T-helper 1 cell treated with Interleukin-12 subunit alpha and Interleukin-12 subunit beta and Interleukin-4 antibody, amounts not matched to agents 30 μg/mL and 1 μg/mL, for 36 hours (primary cell): ENCODE data around the gene SLC15A3.

ENCODE experiments used
- H3K27ac Mint-ChIP-seq: one replicate; pipeline ENCODE4 v1.8.0; 2021; ENCODE audit warnings: mild to moderate bottlenecking, mixed read lengths
- H3K27me3 Mint-ChIP-seq: one replicate; pipeline ENCODE4 v1.8.0; 2021; ENCODE audit warnings: low read depth, mixed read lengths
- H3K36me3 Mint-ChIP-seq: one replicate; pipeline ENCODE4 v1.8.0; 2021; ENCODE audit warnings: low read depth, mixed read lengths
- H3K4me1 Mint-ChIP-seq: one replicate; pipeline ENCODE4 v1.8.0; 2021; ENCODE audit warnings: low read depth, mixed read lengths
- H3K4me3 Mint-ChIP-seq: one replicate; pipeline ENCODE4 v1.8.0; 2021; ENCODE audit warnings: mild to moderate bottlenecking, moderate library complexity, mixed read lengths
- H3K9me3 Mint-ChIP-seq: one replicate; pipeline ENCODE4 v1.8.0; 2021; ENCODE audit warnings: mixed read lengths

SLC15A3 gene

GRCh38 chr11:60968223-60968622 is 16.2 kb upstream of the SLC15A3 start:
- Mint-ChIP-seq H3K36me3 (peaks cover 6% of the 10 kb centered on the region), H3K27ac (no peak overlapping the region), H3K9me3 (no peaks in the 10 kb centered on the region), H3K27me3 (peaks cover 17% of the 10 kb centered on the region), H3K4me3 (no peak overlapping the region), H3K4me1 (peaks cover 17% of the 10 kb centered on the region)

- Mint-ChIP-seq H3K27me3 (peaks cover 21% of the 10 kb centered on the region), H3K9me3 (no peaks in the 10 kb centered on the region), H3K4me1 (peaks cover 17% of the 10 kb centered on the region), H3K36me3 (peaks cover 2% of the 10 kb centered on the region), H3K4me3 (no peak overlapping the region), H3K27ac (no peak overlapping the region)
Observed at GRCh38 chr11:60966890-60967289, 14.9 kb upstream of the SLC15A3 start.

- no peak overlapping the region for H3K27ac Mint-ChIP-seq
- no peak overlapping the region for H3K4me3 Mint-ChIP-seq
- H3K9me3 Mint-ChIP-seq = no peaks in the 10 kb centered on the region
- H3K36me3 Mint-ChIP-seq = peaks cover 2% of the 10 kb centered on the region
- H3K27me3 Mint-ChIP-seq = peaks cover 36% of the 10 kb centered on the region
- H3K4me1 Mint-ChIP-seq = peaks cover 4% of the 10 kb centered on the region
Observed at GRCh38 chr11:60964801-60965200, 12.8 kb upstream of the SLC15A3 start.

- Mint-ChIP-seq H3K4me1 (no peaks in the 10 kb centered on the region), H3K9me3 (no peaks in the 10 kb centered on the region), H3K27me3 (peaks cover 41% of the 10 kb centered on the region), H3K27ac (no peak overlapping the region), H3K36me3 (no peaks in the 10 kb centered on the region), H3K4me3 (no peak overlapping the region)
Observed at GRCh38 chr11:60960405-60960804, 8.4 kb upstream of the SLC15A3 start.

- no peak overlapping the region for H3K27ac Mint-ChIP-seq
- H3K4me3 Mint-ChIP-seq = no peak overlapping the region
- H3K27me3 Mint-ChIP-seq = peaks cover 40% of the 10 kb centered on the region
- H3K9me3 Mint-ChIP-seq = no peaks in the 10 kb centered on the region
- H3K36me3 Mint-ChIP-seq = no peaks in the 10 kb centered on the region
- no peaks in the 10 kb centered on the region for H3K4me1 Mint-ChIP-seq
Observed at GRCh38 chr11:60959431-60959830, 7.5 kb upstream of the SLC15A3 start.

DNA sequence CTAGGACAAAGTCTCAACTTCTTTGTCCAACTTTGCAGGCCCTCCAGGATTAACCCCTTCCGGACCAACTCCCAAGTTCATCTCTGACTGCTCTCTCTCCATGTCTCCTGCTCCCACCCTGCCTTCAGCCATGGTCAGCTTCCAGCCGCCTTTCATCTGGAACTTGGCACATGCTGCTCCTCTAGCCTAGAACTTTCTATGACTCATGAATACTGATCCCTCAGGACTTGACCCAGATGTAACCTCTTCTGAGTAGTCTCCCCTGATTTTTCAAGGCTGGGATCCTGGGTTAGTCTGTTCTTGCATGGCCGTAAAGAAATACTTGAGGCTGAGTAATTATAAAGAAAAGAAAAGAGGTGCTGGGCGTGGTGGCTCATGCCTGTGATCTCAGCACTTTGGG is 5.2 kb upstream of the SLC15A3 start:
- Mint-ChIP-seq H3K9me3 (no peaks in the 10 kb centered on the region), H3K27me3 (peaks cover 45% of the 10 kb centered on the region), H3K4me3 (no peak overlapping the region), H3K27ac (no peak overlapping the region), H3K4me1 (peaks cover 8% of the 10 kb centered on the region), H3K36me3 (no peaks in the 10 kb centered on the region)

DNA sequence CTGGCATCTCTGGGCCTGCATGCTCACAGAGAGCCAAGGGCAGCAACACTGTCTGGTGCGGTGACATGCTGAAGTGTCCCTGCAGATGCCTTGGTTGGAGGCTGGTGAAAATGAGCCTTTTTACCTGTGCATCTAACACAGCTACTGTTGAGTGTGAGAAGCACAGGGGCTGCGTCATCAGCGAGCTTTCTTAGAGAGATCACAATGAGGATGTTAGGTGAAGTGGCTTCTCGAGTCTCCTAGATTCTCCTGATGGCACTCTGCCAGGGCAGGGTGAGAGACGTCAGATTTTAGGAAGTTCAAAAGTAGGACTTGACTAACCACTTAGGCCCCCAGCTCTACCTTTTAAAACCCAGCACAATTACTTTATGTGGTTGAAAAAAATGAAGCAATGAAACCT is 3.6 kb upstream of the SLC15A3 start:
- peaks cover 42% of the 10 kb centered on the region for H3K27me3 Mint-ChIP-seq
- no peak overlapping the region for H3K27ac Mint-ChIP-seq
- H3K9me3 Mint-ChIP-seq = no peaks in the 10 kb centered on the region
- H3K4me1 Mint-ChIP-seq = peaks cover 15% of the 10 kb centered on the region
- no peak overlapping the region for H3K4me3 Mint-ChIP-seq
- no peaks in the 10 kb centered on the region for H3K36me3 Mint-ChIP-seq

- Mint-ChIP-seq H3K27me3 (peaks cover 38% of the 10 kb centered on the region), H3K4me1 (peaks cover 18% of the 10 kb centered on the region), H3K36me3 (no peaks in the 10 kb centered on the region), H3K9me3 (no peaks in the 10 kb centered on the region), H3K27ac (no peak overlapping the region), H3K4me3 (no peak overlapping the region)
Observed at GRCh38 chr11:60954421-60954820, 2.4 kb upstream of the SLC15A3 start.

GRCh38 chr11:60953781-60954180 is 1.8 kb upstream of the SLC15A3 start:
- Mint-ChIP-seq H3K27me3 (peaks cover 44% of the 10 kb centered on the region), H3K4me3 (no peak overlapping the region), H3K27ac (no peak overlapping the region), H3K9me3 (no peaks in the 10 kb centered on the region), H3K4me1 (peaks cover 19% of the 10 kb centered on the region), H3K36me3 (no peaks in the 10 kb centered on the region)

GRCh38 chr11:60952742-60953170 is 780 bp upstream of the SLC15A3 start:
- Mint-ChIP-seq H3K27ac (no peak overlapping the region), H3K9me3 (no peaks in the 10 kb centered on the region), H3K4me3 (peak overlapping the region; percentile 76), H3K27me3 (peaks cover 41% of the 10 kb centered on the region), H3K36me3 (no peaks in the 10 kb centered on the region), H3K4me1 (peaks cover 19% of the 10 kb centered on the region)

DNA sequence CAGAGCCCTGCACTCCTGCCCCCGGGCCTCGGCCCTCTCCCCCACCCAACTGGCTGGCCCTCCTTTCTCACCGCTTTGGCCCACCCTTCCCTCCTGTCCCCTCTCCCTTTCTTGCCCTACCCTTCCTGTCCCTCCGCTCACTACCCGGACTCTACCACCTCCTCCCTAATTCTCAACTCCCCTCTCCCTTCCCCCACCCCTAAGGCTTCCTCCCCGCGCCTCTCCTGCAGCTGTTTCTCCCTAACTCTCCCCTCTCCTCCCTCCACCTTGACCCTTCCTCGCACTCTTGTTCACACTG is 421 bp downstream of the SLC15A3 start:
- H3K4me3 Mint-ChIP-seq = peak overlapping the region; percentile 76

GRCh38 chr11:60950933-60951605 is 907 bp downstream of the SLC15A3 start:
- Mint-ChIP-seq H3K9me3 (no peaks in the 10 kb centered on the region), H3K36me3 (no peaks in the 10 kb centered on the region), H3K4me3 (no peak overlapping the region), H3K27me3 (peaks cover 34% of the 10 kb centered on the region), H3K4me1 (peaks cover 19% of the 10 kb centered on the region), H3K27ac (no peak overlapping the region)

More for the DNA sequence above, 421 bp downstream of the SLC15A3 start:
- Mint-ChIP-seq H3K9me3 (no peaks in the 10 kb centered on the region), H3K27me3 (peaks cover 34% of the 10 kb centered on the region), H3K4me1 (peaks cover 19% of the 10 kb centered on the region), H3K36me3 (no peaks in the 10 kb centered on the region), H3K27ac (peak overlapping the region; percentile 49)

GRCh38 chr11:60950024-60950423 is 2.0 kb downstream of the SLC15A3 start:
- Mint-ChIP-seq H3K9me3 (no peaks in the 10 kb centered on the region), H3K27ac (no peak overlapping the region), H3K4me3 (no peak overlapping the region), H3K36me3 (no peaks in the 10 kb centered on the region), H3K27me3 (peaks cover 37% of the 10 kb centered on the region), H3K4me1 (peaks cover 19% of the 10 kb centered on the region)

DNA sequence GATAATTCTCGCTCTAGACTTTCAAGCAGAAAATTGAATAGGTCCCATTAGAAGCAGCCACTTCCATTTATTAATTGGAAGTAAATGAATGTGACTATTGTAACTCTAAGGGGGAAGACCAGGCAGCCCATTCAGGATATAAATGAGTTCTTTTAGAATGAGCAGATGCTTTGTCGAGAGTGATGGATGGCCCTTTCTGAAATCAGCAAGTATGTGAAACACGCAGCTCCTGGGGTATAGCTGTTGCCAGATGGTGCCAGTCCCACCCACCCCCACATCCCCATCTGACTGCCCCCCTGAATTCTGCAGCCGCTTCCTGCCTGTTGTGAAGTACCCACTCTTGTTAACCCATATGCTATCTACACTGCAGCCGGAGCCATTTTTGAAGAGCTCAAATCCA is 3.7 kb downstream of the SLC15A3 start:
- Mint-ChIP-seq H3K27me3 (peaks cover 38% of the 10 kb centered on the region), H3K4me1 (peaks cover 19% of the 10 kb centered on the region), H3K36me3 (no peaks in the 10 kb centered on the region), H3K27ac (no peak overlapping the region), H3K4me3 (no peak overlapping the region), H3K9me3 (no peaks in the 10 kb centered on the region)

GRCh38 chr11:60947700-60948099 is 4.3 kb downstream of the SLC15A3 start:
- Mint-ChIP-seq H3K4me1 (peaks cover 16% of the 10 kb centered on the region), H3K27ac (no peak overlapping the region), H3K4me3 (no peak overlapping the region), H3K27me3 (peaks cover 34% of the 10 kb centered on the region), H3K36me3 (no peaks in the 10 kb centered on the region), H3K9me3 (no peaks in the 10 kb centered on the region)
